Activated CD4-positive, alpha-beta T cell treated with anti-CD3 and anti-CD28 coated beads, Interleukin-2, amount 10 ng/mL, durations not matched to agents 7 days and 5 days (primary cell): Measurements from ENCODE around the gene FGD5. TPM values are rescaled to one million over a fixed set of nuclear protein-coding genes. Genes with fewer than 3 reads are reported as not detected.

ENCODE experiments used
- CTCF ChIA-PET: fragments of 350-600 bp; sonication (Branson Sonifier 250); formaldehyde crosslinking; loops from one replicate; lab custom pipeline; 2021; ENCODE audit warnings: antibody characterized with exemption; lab: Charles Lee
- POLR2A ChIA-PET: fragments of 350-600 bp; sonication (Branson Sonifier 250); formaldehyde crosslinking; loops from one replicate; lab custom pipeline; 2021; ENCODE audit warnings: antibody characterized with exemption; lab: Charles Lee
- DNase-seq: peaks from one replicate; pipeline ENCODE4 v3.0.0-alpha.2; 2020
- H3K27ac Mint-ChIP-seq: one replicate; pipeline ENCODE4 v1.8.0; 2021; ENCODE audit warnings: mild to moderate bottlenecking, moderate library complexity, mixed read lengths
- H3K27me3 Mint-ChIP-seq: one replicate; pipeline ENCODE4 v1.8.0; 2021; ENCODE audit warnings: mixed read lengths
- H3K36me3 Mint-ChIP-seq: one replicate; pipeline ENCODE4 v1.8.0; 2021; ENCODE audit warnings: low read depth, mixed read lengths
- H3K4me1 Mint-ChIP-seq: one replicate; pipeline ENCODE4 v1.8.0; 2021; ENCODE audit warnings: mixed read lengths
- H3K4me3 Mint-ChIP-seq: one replicate; pipeline ENCODE4 v1.8.0; 2021; ENCODE audit warnings: mild to moderate bottlenecking, moderate library complexity, mixed read lengths
- H3K9me3 Mint-ChIP-seq: one replicate; pipeline ENCODE4 v1.8.0; 2021; ENCODE audit warnings: mixed read lengths
- total RNA-seq, 2 experiments: library from RNA; stranded (reverse); gene quantifications; one replicate each; pipeline ENCODE4 v1.2.3, GENCODE V29; 2021

Gene FGD5
- total RNA-seq, 2 experiments from 2014 or later, result 0.15 to 0.17 TPM

DNA sequence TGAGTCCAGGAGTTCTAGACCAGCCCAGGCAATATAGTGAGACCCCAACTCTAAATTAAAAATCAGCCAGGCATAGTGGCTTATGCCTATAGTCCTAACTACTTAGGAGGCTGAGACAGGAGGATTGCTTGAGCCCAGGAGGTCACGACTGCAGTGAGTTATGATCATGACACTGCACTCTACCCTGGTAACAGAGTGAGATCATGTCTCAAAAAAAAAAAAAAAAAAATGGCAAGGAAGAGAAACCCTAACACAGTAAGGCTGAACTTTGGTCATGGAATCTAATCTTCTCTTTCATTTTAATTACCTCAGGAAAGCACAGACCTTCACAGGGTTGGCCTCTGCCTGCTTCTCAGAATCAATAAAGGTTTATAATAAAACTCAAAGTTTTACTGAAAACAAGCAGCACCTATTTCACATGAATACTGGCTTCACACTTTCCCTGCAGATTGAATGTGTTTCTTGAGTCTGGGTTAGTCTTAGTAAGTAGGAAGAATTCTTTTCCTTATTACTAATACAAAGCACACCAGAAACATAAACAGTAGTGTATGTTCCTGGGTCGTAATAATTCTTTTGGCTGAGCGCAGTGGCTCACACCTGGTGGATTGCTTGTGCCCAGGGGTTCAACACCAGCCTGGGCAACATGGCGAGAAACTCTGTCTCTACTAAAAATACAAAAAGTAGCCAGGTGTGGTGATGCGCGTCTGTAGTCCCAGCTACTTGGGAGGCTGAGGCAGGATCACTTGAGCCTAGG, 117.0 kb downstream of the FGD5 start:
- Mint-ChIP-seq H3K4me3 (no peak overlapping the region), H3K9me3 (no peaks in the 10 kb centered on the region), H3K4me1 (no peaks in the 10 kb centered on the region), H3K27ac (no peak overlapping the region), H3K36me3 (no peaks in the 10 kb centered on the region), H3K27me3 (no peaks in the 10 kb centered on the region)
- ChIA-PET CTCF (no interaction called here), POLR2A (no interaction called here)
- no peak for DNase-seq

DNA sequence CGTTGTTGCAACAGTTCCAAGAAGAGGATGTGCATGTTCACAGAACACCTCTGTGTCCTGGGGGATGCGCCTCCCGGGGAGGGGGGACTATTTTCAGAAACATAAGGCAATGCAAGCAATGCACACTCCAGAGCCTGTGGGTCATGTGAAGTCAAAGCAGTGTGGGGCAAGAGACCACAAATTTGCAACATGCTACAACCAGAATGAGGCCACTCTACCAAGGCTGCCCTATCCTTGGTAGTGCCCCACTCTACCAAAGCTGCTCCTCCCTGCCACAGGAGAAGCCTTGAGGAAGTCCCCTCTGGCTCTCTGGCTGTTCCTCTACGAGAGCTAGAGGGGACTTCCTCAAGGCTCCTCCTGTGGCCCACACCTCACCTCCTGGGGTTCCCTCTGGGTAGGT, 120.2 kb downstream of the FGD5 start:
- H3K27ac Mint-ChIP-seq, result no peak overlapping the region
- peaks cover 15% of the 10 kb centered on the region for H3K36me3 Mint-ChIP-seq
- no peaks in the 10 kb centered on the region for H3K9me3 Mint-ChIP-seq
- CTCF ChIA-PET, result interaction anchor here (1.2 kb wide), 1 partner anchor 13 kb away, joined by 3 read pairs; no protein-coding TSS in a partner anchor
- DNase-seq, result no peak
- peaks cover under 1% of the 10 kb centered on the region for H3K4me1 Mint-ChIP-seq
- H3K4me3 Mint-ChIP-seq, result no peak overlapping the region
- no peaks in the 10 kb centered on the region for H3K27me3 Mint-ChIP-seq
- POLR2A ChIA-PET, result no interaction called here

DNA sequence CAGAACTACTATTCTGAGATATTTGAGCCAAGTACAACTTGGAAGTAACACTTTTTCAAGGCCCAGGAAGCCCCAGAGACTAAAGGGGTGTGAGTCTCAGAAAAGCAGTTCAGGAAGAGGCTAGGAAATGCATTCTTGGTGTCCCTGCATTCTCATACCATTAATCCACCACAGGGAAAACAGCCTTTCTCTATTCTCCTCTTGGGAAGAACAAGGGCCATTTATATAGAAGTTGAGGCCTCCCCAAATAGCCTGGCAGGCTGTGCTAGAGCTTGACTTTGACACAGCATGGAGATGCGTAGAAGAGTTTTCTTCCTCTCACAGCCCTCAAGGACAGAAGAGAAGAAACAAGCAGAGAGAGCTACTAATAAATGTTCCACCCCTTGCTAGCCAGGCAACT, 123.1 kb downstream of the FGD5 start:
- POLR2A ChIA-PET, result no interaction called here
- Mint-ChIP-seq H3K4me3 (no peak overlapping the region), H3K9me3 (no peaks in the 10 kb centered on the region), H3K27me3 (no peaks in the 10 kb centered on the region), H3K4me1 (peaks cover 15% of the 10 kb centered on the region), H3K27ac (no peak overlapping the region), H3K36me3 (peaks cover 39% of the 10 kb centered on the region)
- CTCF ChIA-PET, result interaction anchor here (0.8 kb wide), 1 partner anchor 21 kb away, joined by 3 read pairs; no protein-coding TSS in a partner anchor
- DNase-seq, result no peak

DNA sequence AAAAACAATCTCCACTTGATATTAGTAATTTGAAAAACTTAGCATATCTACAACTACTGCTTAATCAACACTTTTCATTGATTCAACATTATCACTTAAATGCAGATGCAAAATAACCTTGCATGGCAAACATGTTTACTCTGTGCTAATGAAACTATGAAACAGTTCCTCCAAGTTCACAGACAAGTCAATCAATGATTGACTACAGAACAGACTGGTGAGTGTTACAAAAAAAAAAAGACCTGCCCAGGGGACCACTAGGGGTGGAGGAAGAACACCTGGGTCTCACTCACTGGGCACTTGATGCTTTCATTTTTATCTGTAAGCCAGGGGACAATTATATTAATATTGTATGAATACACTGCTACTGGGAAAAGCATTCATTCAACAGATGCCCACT, 124.3 kb downstream of the FGD5 start:
- Mint-ChIP-seq H3K27ac (no peak overlapping the region), H3K9me3 (no peaks in the 10 kb centered on the region), H3K27me3 (no peaks in the 10 kb centered on the region), H3K36me3 (peaks cover 41% of the 10 kb centered on the region), H3K4me1 (peaks cover 15% of the 10 kb centered on the region), H3K4me3 (no peak overlapping the region)
- CTCF ChIA-PET, result no interaction called here
- no peak for DNase-seq
- POLR2A ChIA-PET, result no interaction called here

- Mint-ChIP-seq H3K36me3 (peaks cover 55% of the 10 kb centered on the region), H3K27me3 (no peaks in the 10 kb centered on the region), H3K4me3 (peak overlapping the region; percentile 84), H3K9me3 (no peaks in the 10 kb centered on the region), H3K4me1 (peaks cover 38% of the 10 kb centered on the region), H3K27ac (peak overlapping the region; percentile 81)
- CTCF ChIA-PET, result interaction anchor here (1.0 to 1.3 kb wide), 3 partner anchors 9 to 20 kb away, joined by 3 to 5 read pairs (median 3); no protein-coding TSS in a partner anchor
- POLR2A ChIA-PET, result no interaction called here
- DNase-seq, result no peak
Observed at GRCh38 chr3:14946236-14946635, 127.5 kb downstream of the FGD5 start.

DNA sequence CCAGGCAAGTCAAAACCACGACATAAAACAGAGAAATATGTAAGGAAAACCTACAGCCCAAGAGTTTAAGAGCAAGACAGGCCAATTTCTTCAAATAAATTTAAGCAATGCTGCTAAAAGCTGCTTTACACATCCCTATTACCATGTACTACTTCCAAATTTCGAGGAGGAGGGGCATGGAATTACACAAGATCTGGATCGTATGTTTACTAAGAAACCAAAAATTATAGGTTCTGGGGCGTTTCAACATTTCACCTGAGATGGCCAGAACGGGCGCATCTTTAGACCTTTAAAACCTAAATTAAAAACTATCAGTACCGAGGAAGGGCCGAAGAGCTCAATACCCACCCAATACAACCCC, 128.0 kb downstream of the FGD5 start:
- ChIA-PET CTCF (interaction anchor here (1.0 to 1.3 kb wide), 2 partner anchors 9 to 10 kb away, joined by 3 to 5 read pairs; no protein-coding TSS in a partner anchor), POLR2A (interaction anchor here (0.9 kb wide), 1 partner anchor 118 kb away, joined by 3 read pairs; the partner anchor contains the start of gene MRPS25)
- H3K4me3 Mint-ChIP-seq, result peak overlapping the region; percentile 84
- peaks cover 55% of the 10 kb centered on the region for H3K36me3 Mint-ChIP-seq
- no peaks in the 10 kb centered on the region for H3K27me3 Mint-ChIP-seq
- peak overlapping the region; percentile 90 for H3K27ac Mint-ChIP-seq
- H3K4me1 Mint-ChIP-seq, result peaks cover 38% of the 10 kb centered on the region
- DNase-seq, result no peak
- H3K9me3 Mint-ChIP-seq, result no peaks in the 10 kb centered on the region

DNA sequence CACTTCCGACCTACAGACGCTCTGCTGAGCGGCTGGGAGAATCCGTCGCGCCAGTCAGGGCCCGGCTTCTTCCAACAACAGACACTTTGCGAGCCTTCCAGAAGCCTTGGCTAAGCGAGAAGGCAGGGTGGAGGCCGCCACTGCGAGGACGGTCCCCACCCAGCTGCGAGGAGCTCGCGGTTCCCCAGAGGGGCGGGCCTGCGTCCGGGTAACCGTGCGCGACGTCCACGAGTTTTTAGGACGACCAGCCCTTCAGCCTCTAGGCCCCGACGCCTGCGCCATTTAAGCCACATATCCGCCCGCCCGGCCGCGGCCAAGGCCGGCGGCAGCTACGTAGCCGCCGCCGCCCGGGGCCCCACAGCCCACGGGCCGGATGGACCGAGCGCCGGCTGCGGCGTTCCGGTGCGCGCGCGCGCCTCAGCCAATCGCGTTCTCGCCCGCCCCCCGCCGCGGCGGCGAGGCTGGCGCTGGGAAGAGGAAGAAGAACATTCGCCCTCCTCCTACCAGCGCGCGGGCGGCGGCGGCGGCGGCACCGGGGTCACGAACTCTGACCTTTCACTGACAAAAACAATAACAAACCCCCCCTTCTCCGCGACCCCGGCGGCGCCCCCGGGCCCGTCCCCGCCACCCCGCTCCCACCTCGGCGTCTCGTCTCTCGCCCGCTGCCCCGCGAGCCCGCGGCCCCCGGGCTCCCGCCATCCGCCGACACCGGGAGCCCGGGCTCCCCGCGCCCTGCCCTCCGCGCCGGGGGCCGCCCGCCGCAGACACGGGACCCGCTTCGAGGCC, 128.5 kb downstream of the FGD5 start, which contains the start of gene NR2C2:
Gene NR2C2, plus strand, starts transcription at position 484 of the 786 bp plus-strand sequence. CDS start 56,332 bp downstream, outside the sequence.
- DNase-seq, result peak; percentile 89
- ChIA-PET POLR2A (interaction anchor here (0.9 kb wide), 1 partner anchor 118 kb away, joined by 3 read pairs; the partner anchor contains the start of gene MRPS25), CTCF (interaction anchor here (1.3 kb wide), 1 partner anchor 10 kb away, joined by 3 read pairs; no protein-coding TSS in a partner anchor)
- Mint-ChIP-seq H3K27ac (peak within 1 kb of the TSS; percentile 100), H3K36me3 (peaks cover 55% of the 10 kb centered on the region), H3K9me3 (no peaks in the 10 kb centered on the region), H3K27me3 (no peaks in the 10 kb centered on the region), H3K4me1 (peaks cover 38% of the 10 kb centered on the region), H3K4me3 (peak within 1 kb of the TSS; percentile 98)

GRCh38 chr3:14947886-14948608, 129.3 kb downstream of the FGD5 start:
- H3K27ac Mint-ChIP-seq, result peak overlapping the region; percentile 100
- H3K4me1 Mint-ChIP-seq, result peaks cover 42% of the 10 kb centered on the region
- CTCF ChIA-PET, result no interaction called here
- H3K27me3 Mint-ChIP-seq, result no peaks in the 10 kb centered on the region
- peaks cover 53% of the 10 kb centered on the region for H3K36me3 Mint-ChIP-seq
- no peaks in the 10 kb centered on the region for H3K9me3 Mint-ChIP-seq
- H3K4me3 Mint-ChIP-seq, result peak overlapping the region; percentile 98
- POLR2A ChIA-PET, result interaction anchor here (0.9 to 1.1 kb wide), 2 partner anchors 37 to 117 kb away, joined by 3 read pairs; partner anchors contain the start of gene MRPS25
- peak; percentile 95 for DNase-seq

- peaks cover 47% of the 10 kb centered on the region for H3K36me3 Mint-ChIP-seq
- CTCF ChIA-PET, result no interaction called here
Observed at GRCh38 chr3:14948609-14949038, 129.9 kb downstream of the FGD5 start.

GRCh38 chr3:14949126-14949525, 130.4 kb downstream of the FGD5 start:
- Mint-ChIP-seq H3K4me3 (peak overlapping the region; percentile 98), H3K4me1 (peaks cover 40% of the 10 kb centered on the region), H3K36me3 (peaks cover 42% of the 10 kb centered on the region), H3K27ac (peak overlapping the region; percentile 100), H3K27me3 (no peaks in the 10 kb centered on the region), H3K9me3 (no peaks in the 10 kb centered on the region)
- DNase-seq, result no peak
- POLR2A ChIA-PET, result interaction anchor here (1.1 kb wide), 1 partner anchor 36 kb away, joined by 3 read pairs; no protein-coding TSS in a partner anchor
- CTCF ChIA-PET, result no interaction called here

More at GRCh38 chr3:14948609-14949038, 129.9 kb downstream of the FGD5 start:
- Mint-ChIP-seq H3K4me1 (peaks cover 42% of the 10 kb centered on the region), H3K27me3 (no peaks in the 10 kb centered on the region), H3K27ac (peak overlapping the region; percentile 100), H3K9me3 (no peaks in the 10 kb centered on the region), H3K4me3 (peak overlapping the region; percentile 98)
- POLR2A ChIA-PET, result interaction anchor here (1.1 kb wide), 1 partner anchor 37 kb away, joined by 3 read pairs; no protein-coding TSS in a partner anchor
- DNase-seq, result no peak

- Mint-ChIP-seq H3K27me3 (no peaks in the 10 kb centered on the region), H3K36me3 (peaks cover 36% of the 10 kb centered on the region), H3K27ac (no peak overlapping the region), H3K4me3 (no peak overlapping the region), H3K4me1 (peaks cover 44% of the 10 kb centered on the region), H3K9me3 (no peaks in the 10 kb centered on the region)
- ChIA-PET CTCF (no interaction called here), POLR2A (no interaction called here)
- no peak for DNase-seq
Observed at GRCh38 chr3:14950274-14950673, 131.5 kb downstream of the FGD5 start.

DNA sequence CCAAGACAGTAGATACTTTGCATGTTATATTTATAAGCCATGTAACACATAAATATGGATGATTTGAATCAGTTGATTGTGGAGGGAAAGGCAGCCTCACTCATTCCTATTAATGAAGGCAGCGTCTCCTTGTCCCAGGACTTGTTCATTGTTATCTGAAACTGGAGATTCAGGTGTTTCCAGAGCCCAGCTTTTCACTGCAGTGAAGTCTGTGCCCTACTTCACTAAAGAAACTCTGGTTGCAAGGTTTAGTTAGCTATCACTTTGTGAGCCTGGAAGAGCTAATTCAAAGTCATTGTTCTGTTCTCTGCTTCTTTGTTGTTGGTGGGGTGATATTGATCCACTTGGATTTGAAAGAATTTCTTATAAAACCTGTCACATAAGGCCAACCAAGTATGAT, 138.4 kb downstream of the FGD5 start:
- CTCF ChIA-PET, result interaction anchor here (1.1 to 1.8 kb wide), 3 partner anchors 9 to 15 kb away, joined by 3 to 7 read pairs (median 3); no protein-coding TSS in a partner anchor
- Mint-ChIP-seq H3K27ac (no peak overlapping the region), H3K4me3 (no peak overlapping the region), H3K9me3 (no peaks in the 10 kb centered on the region), H3K27me3 (no peaks in the 10 kb centered on the region), H3K36me3 (peaks cover 34% of the 10 kb centered on the region), H3K4me1 (peaks cover 54% of the 10 kb centered on the region)
- DNase-seq, result no peak
- POLR2A ChIA-PET, result no interaction called here
